Epithelial cell of esophagus (primary cell): ENCODE data around the gene CORO2B.

Source experiments
- DNase-seq: peaks from one replicate; pipeline ENCODE4 v3.0.0; 2010; ENCODE audit warnings: low read depth
- H3K4me3 ChIP-seq: 2 replicates; pipeline ENCODE4 v1.5.1; 2011; ENCODE audit warnings: mild to moderate bottlenecking, low read length, control low read depth
- TF ChIP-seq, protein P1 (sequence below): IDR thresholded peaks from 2 replicates; pipeline ENCODE4 v1.5.1; 2011; ENCODE audit warnings: low read depth, mild to moderate bottlenecking, low read length, control low read depth, inconsistent platforms; ENCODE audit not compliant: insufficient read depth; ENCODE audit errors: missing control alignments

CORO2B gene

DNA sequence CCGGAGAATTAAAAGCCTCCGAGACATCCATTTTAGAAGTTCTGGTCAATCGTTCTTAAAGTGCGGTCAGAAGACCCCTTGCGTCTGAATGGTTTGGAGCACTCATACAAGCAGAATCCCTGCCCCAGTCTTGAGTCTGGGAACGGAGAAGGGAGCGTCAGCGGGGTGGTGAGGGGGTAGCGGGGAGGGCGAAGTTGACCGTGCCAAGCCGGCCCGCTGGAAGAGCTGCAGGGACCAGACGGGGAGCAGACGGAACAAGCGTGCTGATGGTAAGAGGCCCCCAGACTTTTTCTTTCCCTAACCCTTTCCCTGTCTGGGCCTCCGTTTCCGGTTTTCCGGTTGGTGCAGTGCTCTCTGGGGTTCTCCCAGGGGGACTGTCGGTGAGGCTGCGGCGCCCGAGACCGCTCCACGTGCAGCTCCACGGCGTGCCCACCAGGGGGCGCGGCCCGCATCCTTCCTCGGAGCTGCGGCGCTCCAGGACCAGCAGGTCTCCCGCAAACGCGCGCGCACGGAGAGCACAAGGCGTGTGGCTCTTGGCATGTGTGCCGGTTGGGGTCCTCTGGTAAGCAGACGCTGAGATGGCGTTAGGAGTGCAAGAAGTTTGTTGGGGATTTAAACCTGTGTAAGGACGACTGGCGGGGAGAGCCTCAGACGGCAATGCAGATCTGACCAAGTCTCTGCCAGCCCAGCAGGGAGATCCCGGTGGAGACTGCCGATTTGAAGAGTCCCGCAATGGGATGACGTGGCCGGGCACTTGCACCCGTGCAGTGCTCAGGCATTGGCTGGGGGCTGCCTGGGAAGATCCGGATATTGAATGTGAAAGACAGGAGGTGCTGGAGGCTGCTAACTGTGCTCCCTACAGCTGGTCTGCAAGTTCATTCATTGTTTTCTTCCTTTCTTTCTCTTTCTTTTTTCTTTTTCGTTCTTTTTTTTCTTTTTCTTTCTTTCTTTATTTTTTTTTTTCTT, 19.2 kb upstream of the CORO2B start:
- peak overlapping the region; percentile 41 for H3K4me3 ChIP-seq
- TF ChIP-seq, protein P1, sequence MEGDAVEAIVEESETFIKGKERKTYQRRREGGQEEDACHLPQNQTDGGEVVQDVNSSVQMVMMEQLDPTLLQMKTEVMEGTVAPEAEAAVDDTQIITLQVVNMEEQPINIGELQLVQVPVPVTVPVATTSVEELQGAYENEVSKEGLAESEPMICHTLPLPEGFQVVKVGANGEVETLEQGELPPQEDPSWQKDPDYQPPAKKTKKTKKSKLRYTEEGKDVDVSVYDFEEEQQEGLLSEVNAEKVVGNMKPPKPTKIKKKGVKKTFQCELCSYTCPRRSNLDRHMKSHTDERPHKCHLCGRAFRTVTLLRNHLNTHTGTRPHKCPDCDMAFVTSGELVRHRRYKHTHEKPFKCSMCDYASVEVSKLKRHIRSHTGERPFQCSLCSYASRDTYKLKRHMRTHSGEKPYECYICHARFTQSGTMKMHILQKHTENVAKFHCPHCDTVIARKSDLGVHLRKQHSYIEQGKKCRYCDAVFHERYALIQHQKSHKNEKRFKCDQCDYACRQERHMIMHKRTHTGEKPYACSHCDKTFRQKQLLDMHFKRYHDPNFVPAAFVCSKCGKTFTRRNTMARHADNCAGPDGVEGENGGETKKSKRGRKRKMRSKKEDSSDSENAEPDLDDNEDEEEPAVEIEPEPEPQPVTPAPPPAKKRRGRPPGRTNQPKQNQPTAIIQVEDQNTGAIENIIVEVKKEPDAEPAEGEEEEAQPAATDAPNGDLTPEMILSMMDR, result peak; percentile 78
- peak; percentile 70 for DNase-seq

- no peak overlapping the region for H3K4me3 ChIP-seq
- TF ChIP-seq, protein P1, result no peak
- DNase-seq, result no peak
Observed at GRCh38 chr15:68560501-68561113, 18.2 kb upstream of the CORO2B start.

GRCh38 chr15:68561171-68561900, 17.5 kb upstream of the CORO2B start:
- DNase-seq, result no peak
- H3K4me3 ChIP-seq, result no peak overlapping the region
- TF ChIP-seq, protein P1, result no peak

GRCh38 chr15:68561901-68562300, 16.9 kb upstream of the CORO2B start:
- no peak overlapping the region for H3K4me3 ChIP-seq
- TF ChIP-seq, protein P1, result no peak
- no peak for DNase-seq

DNA sequence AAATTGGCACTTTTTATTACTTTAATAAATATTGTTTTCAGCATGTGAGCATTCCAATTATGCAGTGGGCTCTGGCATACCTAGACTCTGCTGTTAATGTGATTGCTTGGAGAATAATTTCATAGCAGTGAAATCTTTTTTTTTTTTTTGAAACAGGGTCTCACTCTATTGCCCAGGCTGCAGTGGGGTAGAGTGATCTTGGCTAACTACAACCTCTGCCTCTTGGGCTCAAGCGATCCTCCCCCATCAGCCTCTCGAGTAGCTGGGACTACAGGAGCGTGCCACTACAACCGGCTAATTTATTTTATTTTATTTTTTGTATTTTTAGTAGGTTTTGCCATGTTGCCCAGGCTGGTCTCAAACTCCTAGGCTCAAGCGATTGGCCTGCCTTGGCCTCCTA, 14.6 kb upstream of the CORO2B start:
- DNase-seq, result no peak
- TF ChIP-seq, protein P1, result no peak
- H3K4me3 ChIP-seq, result no peak overlapping the region

- no peak overlapping the region for H3K4me3 ChIP-seq
- DNase-seq, result no peak
- TF ChIP-seq, protein P1, result no peak
Observed at GRCh38 chr15:68565234-68565633, 13.6 kb upstream of the CORO2B start.
